K562 (cell line): ENCODE results near the gene ANKRD34A. TPM values are rescaled to one million over a fixed set of nuclear protein-coding genes. Genes with fewer than 3 reads are reported as not detected.
A peak's percentile ranks its signal among the peaks of the same experiment; 100 is the strongest.

Experiments
- CHD4 ChIP-seq: fragments of 200-600 bp; sonication (generic); IDR thresholded peaks from 3 replicates; pipeline ENCODE4 v1.6.1; 2012; ENCODE audit warnings: low read depth, mild to moderate bottlenecking, mixed read lengths, low read length, inconsistent platforms; ENCODE audit not compliant: insufficient read depth, insufficient replicate concordance, poor library complexity, severe bottlenecking
- DACH1 ChIP-seq: fragments of 450-650 bp; IDR thresholded peaks from 2 replicates; pipeline ENCODE4 v1.6.1; 2018; ENCODE audit not compliant: partially characterized antibody
- RREB1 ChIP-seq: fragments of 250-450 bp; sonication (Bioruptor Pico); IDR thresholded peaks from 2 replicates; pipeline ENCODE4 v1.4.0; 2020
- TCF3 ChIP-seq: sonication (generic); formaldehyde crosslinking; IDR thresholded peaks from 2 replicates; pipeline ENCODE4 v1.4.0; 2020; ENCODE audit warnings: mild to moderate bottlenecking, missing genetic modification reagents
- ZNF316 ChIP-seq: fragments of 450-650 bp; IDR thresholded peaks from 2 replicates; pipeline ENCODE4 v1.6.1; 2016
- ZNF408 ChIP-seq: fragments of 250-450 bp; sonication (Bioruptor Pico); IDR thresholded peaks from 2 replicates; pipeline ENCODE4 v1.4.0; 2020; ENCODE audit warnings: low read depth, mild to moderate bottlenecking, moderate library complexity
- ZNF444 ChIP-seq: fragments of 250-450 bp; sonication (Bioruptor Pico); IDR thresholded peaks from 2 replicates; pipeline ENCODE4 v1.4.0; 2020; ENCODE audit warnings: mild to moderate bottlenecking, moderate library complexity
- ZNF512 ChIP-seq: IDR thresholded peaks from 2 replicates; pipeline ENCODE4 v1.6.1; 2016; ENCODE audit warnings: missing genetic modification characterization, missing compliant biosample characterization
- polyA plus RNA-seq, 8 experiments: library from polyadenylated mRNA; depleted of rRNA in 4 of 8; stranded (reverse) in 5 of 8; unstranded in 3 of 8; fragments of >200 nt; fragmentation: Nextera tagmentation in 2 of 8; fragmentation: Illumina TruSeq in 1 of 8; extraction: Ambion mirVana in 2 of 8; extraction: Trizol in 1 of 8; gene quantifications; 2 replicates each; pipeline versions ENCODE4 v1.2.1 to v1.2.3, GENCODE V29; 2011 to 2014; ENCODE audit warnings: inconsistent platforms in 1 of 8, missing spikeins in 1 of 8
- total RNA-seq, 7 experiments: library from RNA; depleted of rRNA in 6 of 7; stranded (reverse); fragments of >200 nt in 6 of 7; fragmentation: Illumina TruSeq in 2 of 7; extraction: Trizol in 2 of 7; gene quantifications; 2 replicates each; pipeline versions ENCODE4 v1.2.1 to v1.2.3, GENCODE V29; 2011 to 2021; ENCODE audit warnings: low replicate concordance in 1 of 7
- TF ChIP-seq, protein P1 (sequence below): fragments of 250-450 bp; sonication (Bioruptor Pico); IDR thresholded peaks from 2 replicates; pipeline ENCODE4 v1.6.1; 2021; ENCODE audit warnings: mild to moderate bottlenecking
- TF ChIP-seq, protein P2 (sequence below): fragments of 450-650 bp; IDR thresholded peaks from 2 replicates; pipeline ENCODE4 v1.6.1; 2016; ENCODE audit warnings: low read depth, mild to moderate bottlenecking, moderate library complexity
- TF ChIP-seq, protein P3 (sequence below): fragments of 250-450 bp; sonication (Bioruptor Pico); IDR thresholded peaks from 2 replicates; pipeline ENCODE4 v1.5.0; 2021
- TF ChIP-seq, protein P4 (sequence below): sonication (generic); formaldehyde crosslinking; IDR thresholded peaks from 2 replicates; pipeline ENCODE4 v1.9.0; 2022; ENCODE audit warnings: mild to moderate bottlenecking, missing genetic modification reagents
- TF ChIP-seq, protein P5 (sequence below): sonication (generic); formaldehyde crosslinking; IDR thresholded peaks from 2 replicates; pipeline ENCODE4 v1.4.0; 2020; ENCODE audit warnings: mild to moderate bottlenecking, missing genetic modification reagents

ANKRD34A gene
- total and polyA plus RNA-seq, 9 of the 15 experiments (the other 6 are each of a cell fraction or from before 2014, with no cell fraction given): 0.06 to 1.6 (median 0.43) TPM

- TF ChIP-seq, protein P1, sequence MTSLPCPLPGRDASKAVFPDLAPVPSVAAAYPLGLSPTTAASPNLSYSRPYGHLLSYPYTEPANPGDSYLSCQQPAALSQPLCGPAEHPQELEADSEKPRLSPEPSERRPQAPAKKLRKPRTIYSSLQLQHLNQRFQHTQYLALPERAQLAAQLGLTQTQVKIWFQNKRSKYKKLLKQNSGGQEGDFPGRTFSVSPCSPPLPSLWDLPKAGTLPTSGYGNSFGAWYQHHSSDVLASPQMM (CRISPR knock-in tag): peak; percentile 87
- TF ChIP-seq, protein P2, sequence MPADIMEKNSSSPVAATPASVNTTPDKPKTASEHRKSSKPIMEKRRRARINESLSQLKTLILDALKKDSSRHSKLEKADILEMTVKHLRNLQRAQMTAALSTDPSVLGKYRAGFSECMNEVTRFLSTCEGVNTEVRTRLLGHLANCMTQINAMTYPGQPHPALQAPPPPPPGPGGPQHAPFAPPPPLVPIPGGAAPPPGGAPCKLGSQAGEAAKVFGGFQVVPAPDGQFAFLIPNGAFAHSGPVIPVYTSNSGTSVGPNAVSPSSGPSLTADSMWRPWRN: no peak
- TF ChIP-seq ZNF512: no peak
- peak; percentile 91 for TF ChIP-seq ZNF444 (CRISPR knock-in tag)
- peak; percentile 43 for TF ChIP-seq TCF3
- TF ChIP-seq RREB1: no peak
- no peak for TF ChIP-seq ZNF408 (CRISPR knock-in tag)
- TF ChIP-seq, protein P3, sequence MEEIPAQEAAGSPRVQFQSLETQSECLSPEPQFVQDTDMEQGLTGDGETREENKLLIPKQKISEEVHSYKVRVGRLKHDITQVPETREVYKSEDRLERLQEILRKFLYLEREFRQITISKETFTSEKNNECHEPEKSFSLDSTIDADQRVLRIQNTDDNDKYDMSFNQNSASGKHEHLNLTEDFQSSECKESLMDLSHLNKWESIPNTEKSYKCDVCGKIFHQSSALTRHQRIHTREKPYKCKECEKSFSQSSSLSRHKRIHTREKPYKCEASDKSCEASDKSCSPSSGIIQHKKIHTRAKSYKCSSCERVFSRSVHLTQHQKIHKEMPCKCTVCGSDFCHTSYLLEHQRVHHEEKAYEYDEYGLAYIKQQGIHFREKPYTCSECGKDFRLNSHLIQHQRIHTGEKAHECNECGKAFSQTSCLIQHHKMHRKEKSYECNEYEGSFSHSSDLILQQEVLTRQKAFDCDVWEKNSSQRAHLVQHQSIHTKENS (CRISPR knock-in tag): no peak; the same call in 1 of the 2 replicates
- TF ChIP-seq CHD4: no peak
- TF ChIP-seq DACH1: no peak
- TF ChIP-seq ZNF316: peak; percentile 24; the same call in 1 of the 2 replicates
- TF ChIP-seq, protein P4, sequence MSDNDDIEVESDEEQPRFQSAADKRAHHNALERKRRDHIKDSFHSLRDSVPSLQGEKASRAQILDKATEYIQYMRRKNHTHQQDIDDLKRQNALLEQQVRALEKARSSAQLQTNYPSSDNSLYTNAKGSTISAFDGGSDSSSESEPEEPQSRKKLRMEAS (CRISPR knock-in tag): no peak
- TF ChIP-seq, protein P5, sequence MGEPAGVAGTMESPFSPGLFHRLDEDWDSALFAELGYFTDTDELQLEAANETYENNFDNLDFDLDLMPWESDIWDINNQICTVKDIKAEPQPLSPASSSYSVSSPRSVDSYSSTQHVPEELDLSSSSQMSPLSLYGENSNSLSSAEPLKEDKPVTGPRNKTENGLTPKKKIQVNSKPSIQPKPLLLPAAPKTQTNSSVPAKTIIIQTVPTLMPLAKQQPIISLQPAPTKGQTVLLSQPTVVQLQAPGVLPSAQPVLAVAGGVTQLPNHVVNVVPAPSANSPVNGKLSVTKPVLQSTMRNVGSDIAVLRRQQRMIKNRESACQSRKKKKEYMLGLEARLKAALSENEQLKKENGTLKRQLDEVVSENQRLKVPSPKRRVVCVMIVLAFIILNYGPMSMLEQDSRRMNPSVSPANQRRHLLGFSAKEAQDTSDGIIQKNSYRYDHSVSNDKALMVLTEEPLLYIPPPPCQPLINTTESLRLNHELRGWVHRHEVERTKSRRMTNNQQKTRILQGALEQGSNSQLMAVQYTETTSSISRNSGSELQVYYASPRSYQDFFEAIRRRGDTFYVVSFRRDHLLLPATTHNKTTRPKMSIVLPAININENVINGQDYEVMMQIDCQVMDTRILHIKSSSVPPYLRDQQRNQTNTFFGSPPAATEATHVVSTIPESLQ (CRISPR knock-in tag): 0 out of 2 replicates have a peak, but pooled peaks have one; percentile 40
Observed at GRCh38 chr1:145991735-145992412, 27.5 kb upstream of the ANKRD34A start (continued).
